GM10847 (cell line): Measurements from ENCODE around the gene SLC35B2.

Experiments
- POLR2A ChIP-seq: IDR thresholded peaks from 2 replicates; pipeline ENCODE4 v1.6.1; 2011; ENCODE audit not compliant: insufficient read length; ENCODE audit errors: extremely low read depth

The SLC35B2 gene

GRCh38 chr6:44294832-44295791, 37.8 kb upstream of the SLC35B2 start:
- TF ChIP-seq POLR2A = no peak

GRCh38 chr6:44292661-44293365, 35.5 kb upstream of the SLC35B2 start:
- TF ChIP-seq POLR2A = no peak

- no peak for TF ChIP-seq POLR2A
Observed at GRCh38 chr6:44291841-44292240, 34.5 kb upstream of the SLC35B2 start.

- TF ChIP-seq POLR2A = no peak
Observed at GRCh38 chr6:44289726-44290260, 32.5 kb upstream of the SLC35B2 start.

- no peak for TF ChIP-seq POLR2A
Observed at GRCh38 chr6:44286747-44287146, 29.4 kb upstream of the SLC35B2 start.

- TF ChIP-seq POLR2A = no peak
Observed at GRCh38 chr6:44286285-44286565, 28.9 kb upstream of the SLC35B2 start.

- no peak for TF ChIP-seq POLR2A
Observed at GRCh38 chr6:44285552-44286284, 28.4 kb upstream of the SLC35B2 start.

- no peak for TF ChIP-seq POLR2A
Observed at GRCh38 chr6:44284867-44285266, 27.5 kb upstream of the SLC35B2 start.

GRCh38 chr6:44284121-44284520, 26.8 kb upstream of the SLC35B2 start:
- TF ChIP-seq POLR2A = no peak

GRCh38 chr6:44278774-44279697, 21.7 kb upstream of the SLC35B2 start:
- no peak for TF ChIP-seq POLR2A

- TF ChIP-seq POLR2A = no peak
Observed at GRCh38 chr6:44278315-44278714, 21.0 kb upstream of the SLC35B2 start.

- no peak for TF ChIP-seq POLR2A
Observed at GRCh38 chr6:44277763-44278162, 20.4 kb upstream of the SLC35B2 start.

- no peak for TF ChIP-seq POLR2A
Observed at GRCh38 chr6:44276667-44277640, 19.6 kb upstream of the SLC35B2 start.
